ENCODE results near the gene FAM168A. TPM values are rescaled to one million over a fixed set of nuclear protein-coding genes. Genes with fewer than 3 reads are reported as not detected.

Gene FAM168A
- total and polyA plus RNA-seq, 10 of the 15 experiments (the other 5 are each of a cell fraction or from before 2014, with no cell fraction given), result 1.7 to 20.0 (median 10.0) TPM

- H3K79me2 ChIP-seq (ENCODE audit: control insufficient read depth, insufficient read depth, low read length), result no peaks in the 10 kb centered on the region
- BruUV-seq (replicated peaks), result no TSS peak
- no peak overlapping the region for H3K4me2 ChIP-seq (ENCODE audit: control insufficient read depth, insufficient read depth)
- no peak overlapping the region for H3K4me3 ChIP-seq
- H3K36me3 ChIP-seq (ENCODE audit: control insufficient read depth in 2 of 2, insufficient read depth in 2 of 2, low read length in 1 of 2), result peaks cover 24 to 44% of the 10 kb centered on the region in 2 experiments
- no peak overlapping the region for H3K27ac ChIP-seq (ENCODE audit: control insufficient read depth, insufficient read depth)
- FAIRE-seq, result no peak
- no peak overlapping the region for H3K9ac ChIP-seq (ENCODE audit: control insufficient read depth, insufficient read depth, low read length)
- no peak for DNase-seq (ENCODE audit: low read depth, low spot score)
- H3K4me1 ChIP-seq (ENCODE audit: control insufficient read depth, insufficient read depth, low read length), result no peaks in the 10 kb centered on the region
- SMC1A ChIA-PET (ENCODE audit: uncharacterized antibody, unreplicated experiment), result interaction anchor here (1.4 to 3.8 kb wide), 2 partner anchors 14 to 47 kb away, joined by 8 to 19 read pairs; no protein-coding TSS in a partner anchor
- intact Hi-C loops (cut with micrococcal nuclease; ENCODE audit: unreplicated experiment), result no loop called here
- H3K9me3 ChIP-seq (replicated peaks; ENCODE audit: control insufficient read depth, insufficient read depth, low read length), result no peaks in the 10 kb centered on the region
- H4K20me1 ChIP-seq (ENCODE audit: control insufficient read depth, insufficient read depth), result no peaks in the 10 kb centered on the region
- RAD21 ChIA-PET (ENCODE audit: unreplicated experiment), result interaction anchor here (0.7 to 1.7 kb wide), 4 partner anchors 12 to 263 kb away, joined by 3 to 7 read pairs (median 3); no protein-coding TSS in a partner anchor
- whole genome bisulfite sequencing (ENCODE audit: insufficient coverage, insufficient replicate concordance, low lambda C conversion rate, missing lambda C conversion rate), result 97% methylated on average over 8 of the region's 8 CpGs
- POLR2A ChIA-PET, result interaction anchor here (0.6 to 0.7 kb wide), 2 partner anchors 19 to 393 kb away, joined by 3 to 5 read pairs; no protein-coding TSS in a partner anchor
- peak; percentile 45; the same call in 1 of the 2 replicates for TF ChIP-seq POLR2A (IDR thresholded peaks at IDR 0.05; ENCODE audit: low read depth, low read length)
- TF ChIP-seq IRF3 (IDR thresholded peaks at IDR 0.05), result no peak
- TF ChIP-seq E2F4 (IDR thresholded peaks at IDR 0.05; ENCODE audit: low read depth, low read length), result no peak
- TF ChIP-seq PAX5 (IDR thresholded peaks at IDR 0.05; ENCODE audit: borderline replicate concordance, low read depth, low read length), result no peak
- no peak for TF ChIP-seq CREM (IDR thresholded peaks at IDR 0.05; ENCODE audit: low read depth)
- no peak for TF ChIP-seq IKZF1 (conservative IDR thresholded peaks at IDR 0.05)
- no peak for TF ChIP-seq BCLAF1 (IDR thresholded peaks at IDR 0.05)
- no peak for TF ChIP-seq ELK1 (IDR thresholded peaks at IDR 0.05; ENCODE audit: low read depth, low read length)
- TF ChIP-seq KLF5 (IDR thresholded peaks at IDR 0.05; ENCODE audit: partially characterized antibody), result no peak
- peak; percentile 13; the same call in 1 of the 2 replicates for TF ChIP-seq POLR2AphosphoS5 (IDR thresholded peaks at IDR 0.05; ENCODE audit: low read length)
- no peak for TF ChIP-seq MEF2B (IDR thresholded peaks at IDR 0.05; ENCODE audit: partially characterized antibody, poor library complexity, severe bottlenecking)
- TF ChIP-seq POLR2AphosphoS2 (IDR thresholded peaks at IDR 0.05; ENCODE audit: low read depth, low read length), result no peak
- no peak overlapping the region for H2AFZ ChIP-seq (ENCODE audit: control insufficient read depth, low read depth, low read length)
- H3K27me3 ChIP-seq (replicated peaks in 1 of 2; ENCODE audit: control insufficient read depth in 2 of 2, insufficient read depth in 2 of 2, low read length in 1 of 2), result no peaks in the 10 kb centered on the region
- CTCF ChIA-PET, result interaction anchor here (1.0 to 25.6 kb wide), 3 partner anchors 26 to 264 kb away, joined by 3 to 400 read pairs (median 13); no protein-coding TSS in a partner anchor
- ATAC-seq, result no peak
- in situ Hi-C loops (cut with MboI), result no loop called here
These were observed 200.3 kb downstream of the FAM168A start for GRCh38 chr11:73397468-73398131.
